K562 (cell line): ENCODE results near the gene KHDC1. TPM values are rescaled to one million over a fixed set of nuclear protein-coding genes. Genes with fewer than 3 reads are reported as not detected.
"Not testable (repeated sequence)": the region's sequence is repeated elsewhere in the genome, so short reads cannot be mapped to it uniquely, and the experiment has no call there.

Source experiments
- ATAC-seq: fragments of 200-7000 bp; cut with Tn5 transposase; 3 replicates; pipeline ENCODE4 v1.9.1; 2020; ENCODE audit warnings: moderate library complexity
- BruUV-seq: library from RNA; stranded (reverse); fragments of 400-500 nt; replicated peaks from 2 replicates; lab custom pipeline; 2021; lab: Mats Ljungman, UMichigan
- CTCF ChIA-PET: fragments of 300-600 bp; formaldehyde crosslinking; extraction: SDS; loops from one replicate; lab custom pipeline; 2021; ENCODE audit warnings: low intra/inter-chr PET ratio; lab: Yijun Ruan, JAX
- POLR2A ChIA-PET: fragments of 300-600, 350-650 bp; sonication (Branson Sonifier 250); formaldehyde crosslinking; extraction: SDS; loops from one replicate; lab custom pipeline; 2021; ENCODE audit warnings: antibody characterized with exemption, inconsistent platforms; lab: Yijun Ruan, JAX
- DNase-seq, 4 experiments: peaks; one replicate each; pipeline versions ENCODE4 v3.0.0 to v3.0.0-alpha.2; 2011 to 2018; ENCODE audit warnings: low spot score in 3 of 4, mixed read lengths in 3 of 4; ENCODE audit errors: extremely low read depth in 1 of 4
- FAIRE-seq: peaks from 2 replicates; lab custom pipeline; 2011; peaks lifted over from hg19 to GRCh38; lab: Jason Lieb, UNC
- H2AFZ ChIP-seq: 2 replicates; pipeline ENCODE4 v1.6.0; 2011; ENCODE audit warnings: low read depth, low read length, control low read depth, inconsistent platforms
- H3K27ac ChIP-seq: fragments of 200-600 bp; 3 replicates; pipeline ENCODE4 v1.8.0; 2011; ENCODE audit warnings: low read depth, mild to moderate bottlenecking, control low read depth, inconsistent platforms, low read length, moderate library complexity, mixed read lengths; ENCODE audit errors: extremely low read depth
- H3K27me3 ChIP-seq, 2 experiments: fragments of 300-600 bp in 1 of 2; 2 replicates in 1 of 2; 3 replicates in 1 of 2; pipeline versions ENCODE4 v1.6.0 to v1.8.0; 2011; ENCODE audit warnings: inconsistent platforms in 2 of 2, low read length in 2 of 2, mild to moderate bottlenecking in 1 of 2, mixed read lengths in 1 of 2, moderate library complexity in 1 of 2; ENCODE audit not compliant: control insufficient read depth in 2 of 2, insufficient read depth in 2 of 2
- H3K36me3 ChIP-seq: fragments of 300-600 bp; 3 replicates; pipeline ENCODE4 v1.8.0; 2011; ENCODE audit warnings: mild to moderate bottlenecking, low read length, inconsistent platforms; ENCODE audit not compliant: control insufficient read depth, insufficient read depth
- H3K4me1 ChIP-seq, 2 experiments: fragments of 200-600 bp in 1 of 2; replicated peaks in 1 of 2; 2 replicates in 1 of 2; 3 replicates in 1 of 2; pipeline versions ENCODE4 v1.5.1 to v1.8.0; 2011; ENCODE audit warnings: inconsistent platforms in 2 of 2, low read length in 2 of 2, mild to moderate bottlenecking in 1 of 2, mixed read lengths in 1 of 2, moderate library complexity in 1 of 2; ENCODE audit not compliant: control insufficient read depth in 2 of 2, insufficient read depth in 2 of 2
- H3K4me2 ChIP-seq: 2 replicates; pipeline ENCODE4 v1.6.1; 2011; ENCODE audit warnings: low read length, control low read depth, inconsistent platforms, mixed read lengths; ENCODE audit not compliant: insufficient read depth
- H3K4me3 ChIP-seq: fragments of 200-600 bp; sonication (generic), shearing (Covaris generic); 2 replicates; pipeline ENCODE4 v1.5.1; 2016; ENCODE audit warnings: control low read depth, inconsistent platforms
- H3K79me2 ChIP-seq: fragments of 200-600 bp; 3 replicates; pipeline ENCODE4 v1.8.0; 2011; ENCODE audit warnings: low read length, inconsistent platforms; ENCODE audit not compliant: control insufficient read depth, insufficient read depth
- H3K9ac ChIP-seq, 2 experiments: 2 replicates each; pipeline versions ENCODE4 v1.6.0 to v1.6.1; 2011; ENCODE audit warnings: low read depth in 2 of 2, low read length in 2 of 2, control low read depth in 1 of 2, inconsistent platforms in 1 of 2, mild to moderate bottlenecking in 1 of 2, mixed read lengths in 1 of 2; ENCODE audit not compliant: insufficient read depth in 1 of 2
- H3K9me1 ChIP-seq: one replicate; pipeline ENCODE4 v1.6.0; 2011; ENCODE audit warnings: inconsistent platforms, mild to moderate bottlenecking, low read length, moderate library complexity; ENCODE audit not compliant: control insufficient read depth, insufficient read depth
- H3K9me3 ChIP-seq: replicated peaks from 2 replicates; pipeline ENCODE4 v1.5.1; 2011; ENCODE audit warnings: low read depth, low read length, inconsistent platforms; ENCODE audit not compliant: control insufficient read depth, insufficient read depth
- H4K20me1 ChIP-seq: replicated peaks from 2 replicates; pipeline ENCODE4 v1.6.1; 2011; ENCODE audit warnings: low read length, inconsistent platforms, mixed read lengths; ENCODE audit not compliant: control insufficient read depth, insufficient read depth
- C11orf30 ChIP-seq: fragments of 450-650 bp; IDR thresholded peaks from 2 replicates; pipeline ENCODE4 v1.6.1; 2016; ENCODE audit warnings: low read depth, mild to moderate bottlenecking
- MAFF ChIP-seq: IDR thresholded peaks from 2 replicates; pipeline ENCODE4 v1.6.1; 2012; ENCODE audit warnings: low read length, improper control_type of control experiment
- MAFK ChIP-seq: IDR thresholded peaks from 2 replicates; pipeline ENCODE4 v1.6.1; 2011; ENCODE audit warnings: low read length, improper control_type of control experiment
- ZNF316 ChIP-seq: fragments of 450-650 bp; IDR thresholded peaks from 2 replicates; pipeline ENCODE4 v1.6.1; 2016
- WGBS: fragments of 100-300 bp; shearing (Covaris generic); methylation state at CpG from one replicate; pipeline ENCODE4 v1.1.6; 2016; ENCODE audit warnings: low coverage, mixed read lengths; ENCODE audit not compliant: insufficient coverage; ENCODE audit errors: missing lambda C conversion rate; 5-methylcytosine and 5-hydroxymethylcytosine counted together
- in situ Hi-C: fragments of 300-500 bp; cut with MboI; formaldehyde crosslinking; loops from 4 replicates; pipeline ENCODE4 v1.15.0; 2018; ENCODE audit warnings: inconsistent platforms, mixed read lengths
- intact Hi-C: fragments of 100-400 bp; cut with micrococcal nuclease; formaldehyde crosslinking; loops from 2 replicates; pipeline ENCODE4 v1.14.2; 2022
- polyA plus RNA-seq, 8 experiments: library from polyadenylated mRNA; depleted of rRNA in 4 of 8; stranded (reverse) in 5 of 8; unstranded in 3 of 8; fragments of >200 nt; fragmentation: Nextera tagmentation in 2 of 8; fragmentation: Illumina TruSeq in 1 of 8; extraction: Ambion mirVana in 2 of 8; extraction: Trizol in 1 of 8; gene quantifications; 2 replicates each; pipeline versions ENCODE4 v1.2.1 to v1.2.3, GENCODE V29; 2011 to 2014; ENCODE audit warnings: inconsistent platforms in 1 of 8, missing spikeins in 1 of 8
- total RNA-seq, 7 experiments: library from RNA; depleted of rRNA in 6 of 7; stranded (reverse); fragments of >200 nt in 6 of 7; fragmentation: Illumina TruSeq in 2 of 7; extraction: Trizol in 2 of 7; gene quantifications; 2 replicates each; pipeline versions ENCODE4 v1.2.1 to v1.2.3, GENCODE V29; 2011 to 2021; ENCODE audit warnings: low replicate concordance in 1 of 7

Gene KHDC1
- total and polyA plus RNA-seq, 9 of the 15 experiments (the other 6 are each of a cell fraction or from before 2014, with no cell fraction given), result 2.5 to 19.5 (median 8.0) TPM

- H2AFZ ChIP-seq, FAIRE-seq, intact Hi-C loops, H3K9ac ChIP-seq, H3K27ac ChIP-seq, ATAC-seq, in situ Hi-C loops, H3K79me2 ChIP-seq, CTCF ChIA-PET, H3K9me3 ChIP-seq, DNase-seq, H3K4me3 ChIP-seq, POLR2A ChIA-PET, H3K27me3 ChIP-seq, BruUV-seq, H4K20me1 ChIP-seq, H3K9me1 ChIP-seq, H3K4me1 ChIP-seq, H3K4me2 ChIP-seq: not testable (repeated sequence)
- TF ChIP-seq C11orf30 (peak; percentile 47), MAFF (peak; percentile 33; the same call in 1 of the 2 replicates), ZNF316 (peak; percentile 71), MAFK (0 out of 2 replicates have a peak, but pooled peaks have one; percentile 8)
- 94% methylated on average over 4 of the region's 4 CpGs for WGBS
- peaks cover 10% of the 10 kb centered on the region; the same call in 1 of the 3 replicates for H3K36me3 ChIP-seq
These were observed 18.7 kb upstream of the KHDC1 start for GRCh38 chr6:73281684-73282083.

- POLR2A ChIA-PET, H3K9ac ChIP-seq: not testable (repeated sequence)
These were observed 6.3 kb upstream of the KHDC1 start for GRCh38 chr6:73269296-73269695.

More at GRCh38 chr6:73269296-73269695, 6.3 kb upstream of the KHDC1 start:
- in situ Hi-C loops, H3K4me1 ChIP-seq, ATAC-seq, BruUV-seq, H3K27me3 ChIP-seq, FAIRE-seq, H3K9me3 ChIP-seq, H3K4me2 ChIP-seq, H3K79me2 ChIP-seq, H3K27ac ChIP-seq, H3K9me1 ChIP-seq, DNase-seq, CTCF ChIA-PET, H3K4me3 ChIP-seq, H4K20me1 ChIP-seq, intact Hi-C loops, H2AFZ ChIP-seq: not testable (repeated sequence)
- H3K36me3 ChIP-seq, result peaks cover 13% of the 10 kb centered on the region; the same call in 2 of the 3 replicates
- 91% methylated on average over 13 of the region's 13 CpGs for WGBS
